Measurements from ENCODE around the gene LMNTD1.

The LMNTD1 gene

GRCh38 chr12:25556153-25556552, 3.1 kb upstream of the LMNTD1 start:
- no peak for DNase-seq (ENCODE audit: low read depth in 2 of 2)

- no peak for DNase-seq (ENCODE audit: low read depth in 2 of 2)
These were observed 402 bp downstream of the LMNTD1 start for GRCh38 chr12:25552681-25553080.

GRCh38 chr12:25550186-25550585, 2.9 kb downstream of the LMNTD1 start:
- no peak for DNase-seq (ENCODE audit: low read depth in 2 of 2)

GRCh38 chr12:25549120-25549519, 4.0 kb downstream of the LMNTD1 start:
- no peak for DNase-seq (ENCODE audit: low read depth in 2 of 2)

- no peak for DNase-seq (ENCODE audit: low read depth in 2 of 2)
These were observed 6.8 kb downstream of the LMNTD1 start for GRCh38 chr12:25546318-25546717.

GRCh38 chr12:25533150-25533549, 19.9 kb downstream of the LMNTD1 start:
- DNase-seq (ENCODE audit: low read depth in 2 of 2) = no peak

GRCh38 chr12:25531502-25532052, 21.5 kb downstream of the LMNTD1 start:
- no peak for DNase-seq (ENCODE audit: low read depth in 2 of 2)

GRCh38 chr12:25529738-25530137, 23.3 kb downstream of the LMNTD1 start:
- DNase-seq (ENCODE audit: low read depth in 2 of 2) = no peak

- no peak for DNase-seq (ENCODE audit: low read depth in 2 of 2)
These were observed 26.3 kb downstream of the LMNTD1 start for GRCh38 chr12:25526778-25527177.

GRCh38 chr12:25524366-25524765, 28.7 kb downstream of the LMNTD1 start:
- no peak for DNase-seq (ENCODE audit: low read depth in 2 of 2)

- DNase-seq (ENCODE audit: low read depth in 2 of 2) = no peak
These were observed 31.3 kb downstream of the LMNTD1 start for GRCh38 chr12:25521625-25522256.

GRCh38 chr12:25518512-25518911, 34.6 kb downstream of the LMNTD1 start:
- no peak for DNase-seq (ENCODE audit: low read depth in 2 of 2)

- no peak for DNase-seq (ENCODE audit: low read depth in 2 of 2)
These were observed 48.3 kb downstream of the LMNTD1 start for GRCh38 chr12:25504744-25505143.

GRCh38 chr12:25503666-25504065, 49.4 kb downstream of the LMNTD1 start:
- no peak for DNase-seq (ENCODE audit: low read depth in 2 of 2)

GRCh38 chr12:25502596-25502995, 50.5 kb downstream of the LMNTD1 start:
- no peak for DNase-seq (ENCODE audit: low read depth in 2 of 2)

- no peak for DNase-seq (ENCODE audit: low read depth in 2 of 2)
These were observed 51.0 kb downstream of the LMNTD1 start for GRCh38 chr12:25502118-25502517.

GRCh38 chr12:25501549-25501948, 51.5 kb downstream of the LMNTD1 start:
- no peak for DNase-seq (ENCODE audit: low read depth in 2 of 2)

GRCh38 chr12:25500651-25501050, 52.4 kb downstream of the LMNTD1 start:
- DNase-seq (ENCODE audit: low read depth in 2 of 2) = no peak

GRCh38 chr12:25497021-25497420, 56.1 kb downstream of the LMNTD1 start:
- no peak for DNase-seq (ENCODE audit: low read depth in 2 of 2)

GRCh38 chr12:25496098-25496587, 56.9 kb downstream of the LMNTD1 start:
- DNase-seq (ENCODE audit: low read depth in 2 of 2) = no peak

GRCh38 chr12:25495331-25496097, 57.6 kb downstream of the LMNTD1 start:
- DNase-seq (ENCODE audit: low read depth in 2 of 2) = no peak

GRCh38 chr12:25494926-25495325, 58.2 kb downstream of the LMNTD1 start:
- no peak for DNase-seq (ENCODE audit: low read depth in 2 of 2)

- no peak for DNase-seq (ENCODE audit: low read depth in 2 of 2)
These were observed 59.4 kb downstream of the LMNTD1 start for GRCh38 chr12:25493682-25494081.

Measured in stimulated activated CD4-positive, alpha-beta T cell treated with anti-CD3 and anti-CD28 coated beads, Interleukin-4, amount 100 ng/mL, for 48 hours (primary cell).